ENCODE results near the gene DYSF.

GRCh38 chr2:71534201-71534600 is 80.8 kb downstream of the DYSF start:
- TF ChIP-seq EZH2 (IDR thresholded peaks at IDR 0.05; ENCODE audit: borderline replicate concordance, insufficient read depth, low read depth, low read length, poor library complexity, severe bottlenecking) (no peak), CTCF (IDR thresholded peaks at IDR 0.05) (no peak)

All from B cell (primary cell).